Measurements from ENCODE around the gene RNPEPL1.

DNA sequence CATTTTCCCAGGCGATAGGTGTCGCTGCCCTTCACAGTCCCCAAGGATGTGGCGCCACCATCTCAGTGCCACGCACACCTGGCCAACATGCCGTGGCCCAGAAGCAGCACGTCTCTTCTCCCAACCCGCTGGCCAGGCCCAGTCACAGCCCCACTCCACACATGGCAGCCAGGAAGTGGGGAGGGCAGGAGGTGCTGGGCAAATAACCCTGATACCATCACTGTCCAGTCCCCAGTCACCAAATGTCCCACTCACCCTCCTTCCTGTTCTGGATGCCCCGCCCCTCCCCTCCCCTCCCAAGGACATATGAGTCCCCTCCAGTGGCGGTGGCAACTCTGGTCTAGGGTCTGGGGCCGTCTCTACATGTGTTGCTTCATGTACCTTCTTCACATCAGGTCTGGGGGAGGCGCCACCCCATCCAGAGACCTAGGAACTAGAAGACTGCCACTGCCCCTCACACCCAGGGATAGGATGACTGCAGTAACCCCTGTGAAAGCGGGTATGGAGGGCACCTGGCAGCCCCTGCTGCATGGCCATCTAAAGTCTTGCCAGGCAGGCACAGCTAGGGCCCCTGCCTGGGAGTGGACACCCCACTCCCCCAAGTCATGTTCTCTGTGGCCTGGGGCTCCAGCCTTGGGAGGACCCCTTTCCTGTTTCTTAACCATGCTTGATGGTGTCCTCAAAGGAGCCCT, 10.9 kb downstream of the RNPEPL1 start:
- TF ChIP-seq REST (IDR thresholded peaks at IDR 0.05; ENCODE audit: insufficient read depth in 1 of 2, low read depth in 2 of 2, low read length in 1 of 2) (no peak), CTCF (IDR thresholded peaks at IDR 0.05) (no peak)
